Smooth muscle cell (in vitro differentiated cells): ENCODE measurements around the gene GNG4. TPM values are rescaled to one million over a fixed set of nuclear protein-coding genes. Genes with fewer than 3 reads are reported as not detected.

Source experiments
- DNase-seq: peaks from one replicate; lab custom pipeline; 2025; ENCODE audit not compliant: unreplicated experiment; lab: John Stamatoyannopoulos, UW
- H2AFZ ChIP-seq: fragments of 200-600 bp; sonication (generic); 2 replicates; pipeline ENCODE4 v1.6.0; 2016; ENCODE audit warnings: antibody characterized with exemption, low read depth, mild to moderate bottlenecking
- H3F3A ChIP-seq: fragments of 200-600 bp; sonication (generic); 2 replicates; pipeline ENCODE4 v1.6.0; 2017; ENCODE audit warnings: antibody characterized with exemption, low read depth
- H3K27ac ChIP-seq: fragments of 200-600 bp; sonication (generic); 2 replicates; pipeline ENCODE4 v1.5.1; 2016; ENCODE audit warnings: low read depth, mild to moderate bottlenecking
- H3K27me3 ChIP-seq: fragments of 200-600 bp; sonication (generic); 2 replicates; pipeline ENCODE4 v1.6.1; 2016; ENCODE audit warnings: low read depth, mild to moderate bottlenecking
- H3K36me3 ChIP-seq: fragments of 200-600 bp; sonication (generic); 2 replicates; pipeline ENCODE4 v1.5.1; 2016; ENCODE audit warnings: low read depth
- H3K4me1 ChIP-seq: fragments of 200-600 bp; sonication (generic); 2 replicates; pipeline ENCODE4 v1.5.1; 2016; ENCODE audit warnings: low read depth
- H3K4me2 ChIP-seq: fragments of 200-600 bp; sonication (generic); 2 replicates; pipeline ENCODE4 v1.6.0; 2016; ENCODE audit warnings: mild to moderate bottlenecking
- H3K4me3 ChIP-seq: fragments of 200-600 bp; sonication (generic); 2 replicates; pipeline ENCODE4 v1.5.1; 2016; ENCODE audit warnings: mild to moderate bottlenecking
- H3K79me2 ChIP-seq: fragments of 200-600 bp; sonication (generic); 2 replicates; pipeline ENCODE4 v1.6.0; 2016; ENCODE audit warnings: low read depth, mild to moderate bottlenecking
- H3K9ac ChIP-seq: fragments of 200-600 bp; sonication (generic); 2 replicates; pipeline ENCODE4 v1.6.0; 2016; ENCODE audit warnings: low read depth
- H3K9me3 ChIP-seq: fragments of 200-600 bp; sonication (generic); replicated peaks from 2 replicates; pipeline ENCODE4 v1.5.1; 2016; ENCODE audit warnings: low read depth
- H4K20me1 ChIP-seq: fragments of 200-600 bp; sonication (generic); 2 replicates; pipeline ENCODE4 v1.6.0; 2016; ENCODE audit warnings: low read depth
- CTCF ChIP-seq: fragments of 200-600 bp; sonication (generic); IDR thresholded peaks from 2 replicates; pipeline ENCODE4 v1.5.1; 2017; ENCODE audit warnings: borderline replicate concordance, mild to moderate bottlenecking, antibody characterized with exemption; ENCODE audit not compliant: insufficient read depth, poor library complexity, severe bottlenecking
- WGBS: methylation state at CpG from one replicate; pipeline ENCODE4 v1.1.7; 2016; ENCODE audit warnings: low lambda C conversion rate; 5-methylcytosine and 5-hydroxymethylcytosine counted together
- polyA plus RNA-seq: library from polyadenylated mRNA; unstranded; fragments of >200 nt; fragmentation: Nextera tagmentation; extraction: Ambion mirVana; gene quantifications from 2 replicates; pipeline ENCODE4 v1.2.1, GENCODE V29; 2016
- total RNA-seq: library from RNA; depleted of rRNA; stranded (reverse); fragments of >200 nt; gene quantifications from 2 replicates; pipeline ENCODE4 v1.2.3, GENCODE V29; 2014

The GNG4 gene
- total and polyA plus RNA-seq, 2 experiments from 2014 or later, result 2.7 to 3.1 TPM

GRCh38 chr1:235617140-235617539, 32.4 kb downstream of the GNG4 start:
- Histone ChIP-seq H3K4me1 (no peaks in the 10 kb centered on the region), H3K9ac (no peak overlapping the region), H3K27me3 (no peaks in the 10 kb centered on the region), H3F3A (no peaks in the 10 kb centered on the region), H3K9me3 (no peaks in the 10 kb centered on the region), H4K20me1 (no peaks in the 10 kb centered on the region), H2AFZ (no peak overlapping the region), H3K79me2 (no peaks in the 10 kb centered on the region), H3K27ac (no peak overlapping the region), H3K36me3 (no peaks in the 10 kb centered on the region), H3K4me3 (no peak overlapping the region), H3K4me2 (no peak overlapping the region)
- TF ChIP-seq CTCF, result no peak
- no peak for DNase-seq
- WGBS, result 94% methylated on average over 3 of the region's 3 CpGs

GRCh38 chr1:235614442-235614954, 35.1 kb downstream of the GNG4 start:
- 87% methylated on average over 7 of the region's 7 CpGs for WGBS
- Histone ChIP-seq H3K27ac (no peak overlapping the region), H4K20me1 (no peaks in the 10 kb centered on the region), H3K4me3 (no peak overlapping the region), H3K36me3 (no peaks in the 10 kb centered on the region), H3K27me3 (no peaks in the 10 kb centered on the region), H2AFZ (no peak overlapping the region), H3K79me2 (no peaks in the 10 kb centered on the region), H3K9me3 (no peaks in the 10 kb centered on the region), H3F3A (no peaks in the 10 kb centered on the region), H3K4me2 (no peak overlapping the region), H3K4me1 (no peaks in the 10 kb centered on the region), H3K9ac (no peak overlapping the region)
- no peak for DNase-seq
- no peak for TF ChIP-seq CTCF

- H3K79me2 ChIP-seq, result no peaks in the 10 kb centered on the region
- H4K20me1 ChIP-seq, result no peaks in the 10 kb centered on the region
- no peak overlapping the region for H3K4me2 ChIP-seq
- no peaks in the 10 kb centered on the region for H3F3A ChIP-seq
- H3K9ac ChIP-seq, result no peak overlapping the region
- no peak overlapping the region for H3K27ac ChIP-seq
- H3K9me3 ChIP-seq, result no peaks in the 10 kb centered on the region
- no peaks in the 10 kb centered on the region for H3K36me3 ChIP-seq
- H3K4me1 ChIP-seq, result no peaks in the 10 kb centered on the region
- H3K4me3 ChIP-seq, result no peak overlapping the region
- no peaks in the 10 kb centered on the region for H3K27me3 ChIP-seq
- DNase-seq, result no peak
- H2AFZ ChIP-seq, result no peak overlapping the region
- 86% methylated on average over 2 of the region's 2 CpGs for WGBS
- TF ChIP-seq CTCF, result no peak
Observed at GRCh38 chr1:235613602-235614001, 36.0 kb downstream of the GNG4 start.

GRCh38 chr1:235612761-235613160, 36.8 kb downstream of the GNG4 start:
- H3F3A ChIP-seq, result no peaks in the 10 kb centered on the region
- no peak overlapping the region for H2AFZ ChIP-seq
- H3K27ac ChIP-seq, result no peak overlapping the region
- no peak for DNase-seq
- H3K4me3 ChIP-seq, result no peak overlapping the region
- H4K20me1 ChIP-seq, result no peaks in the 10 kb centered on the region
- H3K9ac ChIP-seq, result no peak overlapping the region
- no peaks in the 10 kb centered on the region for H3K4me1 ChIP-seq
- H3K27me3 ChIP-seq, result no peaks in the 10 kb centered on the region
- no peaks in the 10 kb centered on the region for H3K36me3 ChIP-seq
- no peak for TF ChIP-seq CTCF
- no peaks in the 10 kb centered on the region for H3K9me3 ChIP-seq
- H3K4me2 ChIP-seq, result no peak overlapping the region
- 80% methylated on average over 3 of the region's 3 CpGs for WGBS
- no peaks in the 10 kb centered on the region for H3K79me2 ChIP-seq
